ENCODE measurements around the gene CLEC1A. TPM values are rescaled to one million over a fixed set of nuclear protein-coding genes. Genes with fewer than 3 reads are reported as not detected.

CLEC1A gene
- total and polyA plus RNA-seq, 9 donors, result 1.5 to 13.8 (median 4.5) TPM

DNA sequence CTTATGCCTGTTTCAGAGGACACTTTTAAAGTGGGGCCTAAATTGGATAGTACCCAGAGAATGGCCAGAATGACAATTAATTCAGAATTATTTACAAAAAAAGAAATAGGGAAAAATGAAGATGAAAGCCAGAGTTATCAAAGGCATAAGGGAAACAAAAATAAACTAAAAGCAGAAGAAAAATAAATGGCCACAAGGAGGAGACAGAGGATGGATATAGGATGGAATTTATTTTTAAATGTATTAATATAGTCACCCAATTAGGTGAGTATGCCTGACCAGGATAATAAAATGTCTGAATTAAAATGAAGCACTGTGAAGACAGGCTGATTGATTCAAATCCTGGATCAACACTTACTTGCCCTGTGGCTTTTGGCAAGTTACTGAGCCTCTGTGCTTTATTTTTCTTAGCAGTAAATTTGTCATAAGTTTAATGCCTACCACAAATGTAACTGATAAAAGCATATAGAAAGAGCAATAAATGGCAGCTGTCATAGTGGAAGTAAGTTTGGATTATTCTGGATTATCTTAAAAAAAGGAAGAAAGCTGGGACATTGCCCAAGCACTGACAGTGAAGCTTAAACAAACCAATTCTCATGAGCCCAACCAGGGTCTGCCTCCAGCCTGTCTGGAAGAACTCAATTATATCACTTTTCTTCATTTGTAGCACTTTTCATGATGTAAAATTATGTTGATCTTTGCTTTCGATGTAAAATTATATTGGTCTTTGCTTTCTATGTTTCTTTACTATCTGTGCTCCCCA lies 64.8 kb downstream of the CLEC1A start:
- H3K4me3 ChIP-seq, result no peak overlapping the region
- H3K9me3 ChIP-seq, result no peaks in the 10 kb centered on the region
- 63 to 68% (median 66%) methylated on average over 1 of the region's 1 CpG for WGBS, 3 donors
- intact Hi-C loops (cut with DNase I), result loop anchor here in 3 of 4 donors (5.0 to 10.0 kb wide), 3 partner anchors 101 to 111 kb away; partner anchors contain the start of gene CLEC7A (in 1 of the 3)
- no peaks in the 10 kb centered on the region for H3K36me3 ChIP-seq
- DNase-seq, result no peak
- H3K4me1 ChIP-seq (ENCODE audit: insufficient read depth), result no peaks in the 10 kb centered on the region
- no peaks in the 10 kb centered on the region for H3K27me3 ChIP-seq
- TF ChIP-seq, protein P1, sequence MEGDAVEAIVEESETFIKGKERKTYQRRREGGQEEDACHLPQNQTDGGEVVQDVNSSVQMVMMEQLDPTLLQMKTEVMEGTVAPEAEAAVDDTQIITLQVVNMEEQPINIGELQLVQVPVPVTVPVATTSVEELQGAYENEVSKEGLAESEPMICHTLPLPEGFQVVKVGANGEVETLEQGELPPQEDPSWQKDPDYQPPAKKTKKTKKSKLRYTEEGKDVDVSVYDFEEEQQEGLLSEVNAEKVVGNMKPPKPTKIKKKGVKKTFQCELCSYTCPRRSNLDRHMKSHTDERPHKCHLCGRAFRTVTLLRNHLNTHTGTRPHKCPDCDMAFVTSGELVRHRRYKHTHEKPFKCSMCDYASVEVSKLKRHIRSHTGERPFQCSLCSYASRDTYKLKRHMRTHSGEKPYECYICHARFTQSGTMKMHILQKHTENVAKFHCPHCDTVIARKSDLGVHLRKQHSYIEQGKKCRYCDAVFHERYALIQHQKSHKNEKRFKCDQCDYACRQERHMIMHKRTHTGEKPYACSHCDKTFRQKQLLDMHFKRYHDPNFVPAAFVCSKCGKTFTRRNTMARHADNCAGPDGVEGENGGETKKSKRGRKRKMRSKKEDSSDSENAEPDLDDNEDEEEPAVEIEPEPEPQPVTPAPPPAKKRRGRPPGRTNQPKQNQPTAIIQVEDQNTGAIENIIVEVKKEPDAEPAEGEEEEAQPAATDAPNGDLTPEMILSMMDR (IDR thresholded peaks at IDR 0.05), result peak in 2 of 3 donors; percentile 13 to 55
- TF ChIP-seq POLR2A (IDR thresholded peaks at IDR 0.05), result no peak
- no peak overlapping the region for H3K27ac ChIP-seq

DNA sequence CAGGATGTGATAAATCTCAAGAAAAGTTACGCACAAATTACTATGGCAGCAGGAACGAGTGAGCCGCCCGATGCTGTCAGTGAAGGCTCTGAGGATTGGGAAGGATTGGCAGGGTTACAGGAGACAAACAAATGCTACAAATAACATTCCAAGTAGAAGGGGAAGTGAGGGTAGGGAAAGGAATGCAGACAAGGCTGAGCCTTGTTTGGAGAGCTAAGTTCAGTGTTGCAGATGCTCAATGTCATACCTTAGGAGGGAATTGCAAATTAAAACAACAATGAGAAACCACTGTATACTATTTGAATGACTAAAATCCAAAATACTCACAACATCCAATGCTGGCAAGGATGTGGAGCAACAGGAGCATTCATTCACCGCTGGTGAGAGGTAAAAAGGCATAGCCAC lies 67.0 kb downstream of the CLEC1A start:
- intact Hi-C loops (cut with DNase I), result loop anchor here in 3 of 4 donors (5.0 to 10.0 kb wide), 3 partner anchors 103 to 113 kb away; partner anchors contain the start of gene CLEC7A (in 1 of the 3)
- Histone ChIP-seq H3K4me1 (ENCODE audit: insufficient read depth) (no peaks in the 10 kb centered on the region), H3K36me3 (no peaks in the 10 kb centered on the region), H3K9me3 (no peaks in the 10 kb centered on the region), H3K27ac (no peak overlapping the region), H3K27me3 (no peaks in the 10 kb centered on the region), H3K4me3 (no peak overlapping the region)
- DNase-seq, result no peak
- TF ChIP-seq EP300 (IDR thresholded peaks at IDR 0.05) (no peak), POLR2A (IDR thresholded peaks at IDR 0.05) (no peak)
- TF ChIP-seq, protein P1 (IDR thresholded peaks at IDR 0.05), result no peak
- WGBS, 3 donors, result 47 to 66% (median 63%) methylated on average over 5 of the region's 5 CpGs

DNA sequence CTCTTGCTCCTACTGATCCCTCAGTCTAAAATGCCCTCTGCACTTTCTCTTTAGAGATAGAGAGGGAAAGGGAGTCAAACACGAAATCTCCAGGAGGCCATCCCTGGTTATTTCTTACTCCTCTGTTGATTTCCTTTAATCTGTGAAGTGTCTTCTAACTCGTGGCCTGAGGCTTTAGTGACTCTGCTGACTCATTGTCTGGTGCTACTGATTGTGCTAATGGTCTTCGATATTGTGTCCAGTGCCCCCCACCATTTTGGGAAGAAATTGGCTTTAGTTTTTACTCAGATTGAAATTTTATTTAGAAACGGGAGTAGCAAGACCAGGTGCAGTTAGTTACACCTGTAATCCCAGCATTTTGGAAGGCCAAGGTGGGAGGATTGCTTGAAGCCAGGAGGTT lies 67.5 kb downstream of the CLEC1A start:
- WGBS, 3 donors, result 55 to 61% (median 60%) methylated on average over 4 of the region's 4 CpGs
- no peak for TF ChIP-seq POLR2A (IDR thresholded peaks at IDR 0.05)
- TF ChIP-seq, protein P1 (IDR thresholded peaks at IDR 0.05), result no peak
- TF ChIP-seq EP300 (IDR thresholded peaks at IDR 0.05), result no peak
- Histone ChIP-seq H3K4me1 (ENCODE audit: insufficient read depth) (no peaks in the 10 kb centered on the region), H3K9me3 (no peaks in the 10 kb centered on the region), H3K4me3 (no peak overlapping the region), H3K27ac (no peak overlapping the region), H3K27me3 (no peaks in the 10 kb centered on the region), H3K36me3 (no peaks in the 10 kb centered on the region)
- intact Hi-C loops (cut with DNase I), result loop anchor here in 3 of 4 donors (5.0 to 10.0 kb wide), 3 partner anchors 103 to 113 kb away; partner anchors contain the start of gene CLEC7A (in 1 of the 3)
- DNase-seq, result no peak

DNA sequence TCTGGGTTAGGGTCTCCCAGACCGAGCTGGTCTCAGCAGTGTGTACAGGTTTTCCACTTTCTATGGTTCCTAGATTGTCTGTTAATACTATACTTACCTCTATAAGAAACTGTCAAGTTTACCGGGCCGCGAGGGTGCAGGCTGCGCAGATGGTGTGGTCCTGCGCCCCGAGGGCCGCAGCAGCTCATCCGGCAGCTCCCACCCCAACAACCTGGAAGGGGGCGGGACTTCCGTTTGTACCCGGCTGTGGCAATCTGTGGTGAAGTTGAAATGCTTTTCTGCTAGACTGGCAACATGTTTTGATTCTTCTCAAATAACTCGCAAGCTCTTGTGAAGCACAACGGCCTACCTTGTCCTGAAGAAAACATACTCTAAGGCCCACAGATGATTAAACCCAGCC lies 68.3 kb downstream of the CLEC1A start, which contains the start of gene CLEC9A:
TSS of gene CLEC9A (plus strand) at position 237 of the 400 bp plus-strand sequence. CDS start 22,006 bp downstream, outside the sequence.
- Histone ChIP-seq H3K4me1 (ENCODE audit: insufficient read depth) (no peaks in the 10 kb centered on the region), H3K36me3 (no peaks in the 10 kb centered on the region), H3K4me3 (no peak within 1 kb of the TSS), H3K9me3 (no peaks in the 10 kb centered on the region), H3K27me3 (no peaks in the 10 kb centered on the region), H3K27ac (no peak within 1 kb of the TSS)
- no peak for DNase-seq
- intact Hi-C loops (cut with DNase I), result loop anchor here in 3 of 4 donors (5.0 to 10.0 kb wide), 3 partner anchors 104 to 114 kb away; partner anchors contain the start of gene CLEC7A (in 1 of the 3)
- 94% methylated on average over 14 of the region's 14 CpGs for WGBS, 3 donors
- TF ChIP-seq EP300 (IDR thresholded peaks at IDR 0.05), result no peak
- TF ChIP-seq, protein P1 (IDR thresholded peaks at IDR 0.05), result no peak

Measured in ovary (tissue), 9 donors.